HG02981 (cell line): Measurements from ENCODE around the gene ANKS1B.
"Not testable (repeated sequence)": the region's sequence is repeated elsewhere in the genome, so short reads cannot be mapped to it uniquely, and the experiment has no call there.

Experiments used
- ATAC-seq: cut with Tn5 transposase; IDR thresholded peaks from one replicate; pipeline ENCODE4 v1.9.1; 2021; ENCODE audit warnings: mild to moderate bottlenecking, moderate library complexity; ENCODE audit not compliant: unreplicated experiment

Gene ANKS1B

DNA sequence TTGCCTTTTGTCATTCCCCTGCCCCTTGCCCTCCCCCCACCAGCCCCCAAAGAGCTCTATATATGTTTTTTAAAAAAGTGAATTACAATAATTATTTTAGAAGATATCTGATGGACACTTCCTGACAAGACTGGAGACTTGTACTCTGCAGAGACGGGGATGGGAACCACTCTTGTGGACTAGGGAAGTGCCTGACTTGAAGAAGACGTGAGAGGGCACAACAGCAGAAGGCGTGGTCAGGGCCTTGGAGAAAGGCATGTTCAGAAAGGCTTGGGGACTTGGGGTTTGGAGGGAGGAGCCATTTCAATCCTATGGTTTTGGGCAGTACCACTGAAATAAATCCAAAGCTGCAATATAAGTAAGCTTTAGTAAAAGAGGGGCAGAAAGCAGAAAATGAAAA, 1184.9 kb downstream of the ANKS1B start:
- no peak for ATAC-seq

DNA sequence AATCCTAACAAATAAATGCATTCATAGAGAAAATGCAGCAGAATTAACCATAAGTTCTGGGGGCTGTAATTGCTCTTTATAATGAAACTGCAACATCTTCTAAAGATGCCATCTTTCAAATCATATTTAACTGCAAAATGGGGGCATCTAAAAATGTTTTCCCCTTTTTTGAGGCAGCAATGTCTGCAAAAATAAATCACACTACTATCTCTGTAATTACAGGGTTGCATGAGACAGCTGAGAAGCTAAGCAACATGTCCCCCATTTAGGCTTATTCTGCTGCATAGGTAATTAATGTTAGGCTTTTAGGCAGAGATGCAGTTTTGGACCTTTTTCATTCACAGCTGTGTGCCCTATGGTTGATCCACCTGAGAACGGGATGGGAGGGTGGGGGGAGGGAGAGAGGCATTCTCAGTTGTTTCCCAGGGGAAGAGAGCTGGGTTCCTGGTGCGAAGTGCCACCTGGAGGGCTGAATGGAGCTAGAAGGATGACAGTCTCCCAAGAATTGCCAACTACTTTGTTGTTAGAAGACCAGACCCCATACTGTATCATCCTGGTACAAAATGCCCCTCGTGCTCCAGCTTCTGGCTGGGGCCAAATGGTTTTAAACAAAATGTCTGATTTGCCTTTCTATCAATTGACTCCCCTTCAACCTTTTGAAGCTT, 1185.5 kb downstream of the ANKS1B start:
- no peak for ATAC-seq

DNA sequence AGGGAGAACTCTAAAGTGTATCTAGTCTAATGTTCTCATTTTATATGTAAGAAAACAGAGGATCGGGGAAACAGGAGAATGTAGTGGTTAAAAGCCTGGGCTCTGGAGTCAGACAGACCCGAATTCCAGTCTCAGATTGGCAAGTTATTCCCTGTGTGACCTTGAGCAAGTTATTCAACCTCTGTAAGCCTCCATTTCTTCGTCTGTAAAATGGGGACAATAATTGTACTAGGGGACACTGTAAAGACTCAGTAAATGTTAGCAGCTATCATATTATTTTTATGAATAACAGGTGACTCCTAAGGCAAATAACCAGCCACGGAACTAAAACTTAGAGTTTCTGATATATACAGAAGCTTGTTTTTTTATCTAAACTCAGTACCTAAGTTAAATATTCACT, 1187.5 kb downstream of the ANKS1B start:
- no peak for ATAC-seq

DNA sequence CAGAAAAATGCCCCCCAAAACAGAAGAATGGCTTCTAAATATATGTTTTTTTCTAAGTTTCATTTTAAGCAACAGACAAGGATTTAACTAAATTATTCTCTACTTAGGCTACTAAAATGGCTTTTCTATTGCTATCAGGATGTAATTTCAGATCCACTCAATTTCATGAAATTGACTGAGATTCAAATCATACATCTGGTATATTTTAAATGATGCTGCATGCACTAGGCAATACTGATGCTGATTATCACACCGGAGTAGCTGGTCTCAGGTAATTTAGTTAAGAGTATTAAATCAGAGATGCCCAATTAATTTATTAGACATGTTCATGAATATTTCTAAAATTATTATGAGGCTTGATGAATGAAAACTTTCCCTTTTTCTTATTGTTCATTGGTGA, 1188.0 kb downstream of the ANKS1B start:
- ATAC-seq: no peak

DNA sequence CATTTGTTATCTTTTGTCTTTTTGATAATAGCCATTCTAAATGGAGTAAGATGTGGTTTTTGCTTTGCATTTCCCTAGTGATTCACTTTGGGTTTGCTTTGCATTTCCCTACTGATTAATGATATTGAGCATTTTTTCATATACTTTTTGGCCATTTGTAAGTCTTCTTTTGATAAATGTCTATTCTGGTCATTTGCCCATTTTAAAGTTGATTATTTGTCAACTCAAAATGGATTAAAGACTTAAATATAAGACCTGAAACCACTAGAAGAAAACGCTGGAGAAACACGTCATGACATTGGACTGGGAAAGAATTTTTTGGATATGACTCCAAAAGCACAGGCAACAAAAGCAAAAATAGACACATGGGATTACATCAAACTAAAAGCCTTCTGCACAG, 1191.6 kb downstream of the ANKS1B start:
- ATAC-seq: no peak

DNA sequence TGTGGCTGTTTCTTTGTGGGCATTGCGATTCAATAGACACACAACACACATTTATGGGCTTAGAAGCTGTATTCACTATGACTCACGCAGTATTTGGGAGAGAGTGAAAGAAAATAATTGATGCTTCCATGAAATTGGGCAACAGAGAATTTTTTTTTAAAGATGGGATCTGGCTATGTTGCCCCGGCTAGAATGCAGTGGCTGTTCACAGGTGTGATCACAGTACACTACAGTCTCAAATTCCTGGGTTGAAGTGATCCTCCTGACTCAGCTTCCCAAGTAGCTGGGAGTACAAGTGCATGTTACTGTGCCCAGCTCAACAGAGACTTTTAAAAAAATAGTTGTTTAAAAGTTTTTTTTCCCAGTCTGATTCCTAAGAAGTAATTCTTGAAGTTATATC, 1193.3 kb downstream of the ANKS1B start:
- no peak for ATAC-seq

DNA sequence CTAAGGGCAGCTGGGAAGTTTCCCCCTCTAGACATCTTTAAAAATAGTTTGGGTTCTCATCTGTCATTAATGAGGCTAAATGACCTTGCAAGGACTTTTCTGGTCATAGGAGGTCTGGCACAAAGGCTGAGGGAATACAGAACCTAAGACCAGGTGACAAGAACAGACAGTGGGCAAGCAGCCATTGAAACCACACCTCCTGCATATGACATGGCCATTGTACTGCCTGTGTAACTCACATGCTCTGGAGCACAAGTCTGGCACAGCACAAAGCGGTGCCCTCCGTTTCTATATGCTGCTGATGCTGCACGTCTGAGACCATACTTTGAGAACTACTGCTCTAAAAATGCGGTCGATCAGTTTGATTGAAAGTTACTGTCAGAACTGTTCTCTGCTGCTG, 1196.3 kb downstream of the ANKS1B start:
- ATAC-seq: no peak

DNA sequence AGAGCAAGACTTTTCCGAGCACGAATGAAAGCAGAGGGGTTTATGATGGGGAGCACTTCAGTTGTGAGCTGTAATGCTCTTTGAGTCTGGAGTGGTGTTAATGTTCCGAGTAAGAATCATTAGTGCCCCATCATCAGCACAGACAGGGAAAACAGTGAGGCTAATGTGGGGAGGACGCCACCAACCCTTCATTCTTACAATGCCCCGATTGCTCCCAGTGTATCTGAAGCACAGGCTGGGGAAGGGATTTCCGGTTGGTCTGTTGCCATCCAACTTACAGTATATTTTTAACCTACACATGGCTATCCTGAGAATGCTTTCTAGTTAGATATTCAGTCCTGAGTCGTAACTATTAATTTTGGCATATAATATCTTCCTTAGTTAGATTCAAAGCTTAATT, 1198.1 kb downstream of the ANKS1B start:
- no peak for ATAC-seq

DNA sequence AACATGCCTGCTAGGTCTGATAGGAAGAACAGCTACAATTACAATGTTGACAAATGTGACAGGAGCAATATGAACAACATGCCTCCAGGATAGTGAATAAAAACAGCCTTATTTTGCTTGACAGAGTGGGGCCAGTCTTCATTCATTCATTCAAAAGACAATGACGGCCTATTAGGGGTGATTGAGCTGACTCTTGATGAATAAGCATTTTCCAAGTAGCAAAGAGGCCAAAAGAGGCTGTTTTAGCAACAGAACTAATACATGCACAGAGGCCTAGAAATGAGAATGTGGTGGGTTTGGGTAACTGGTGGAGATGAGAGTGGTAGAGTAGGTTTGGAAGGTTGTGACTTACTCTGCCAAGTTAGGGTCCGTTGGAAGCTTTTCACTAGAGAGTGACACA, 1201.3 kb downstream of the ANKS1B start:
- no peak for ATAC-seq

DNA sequence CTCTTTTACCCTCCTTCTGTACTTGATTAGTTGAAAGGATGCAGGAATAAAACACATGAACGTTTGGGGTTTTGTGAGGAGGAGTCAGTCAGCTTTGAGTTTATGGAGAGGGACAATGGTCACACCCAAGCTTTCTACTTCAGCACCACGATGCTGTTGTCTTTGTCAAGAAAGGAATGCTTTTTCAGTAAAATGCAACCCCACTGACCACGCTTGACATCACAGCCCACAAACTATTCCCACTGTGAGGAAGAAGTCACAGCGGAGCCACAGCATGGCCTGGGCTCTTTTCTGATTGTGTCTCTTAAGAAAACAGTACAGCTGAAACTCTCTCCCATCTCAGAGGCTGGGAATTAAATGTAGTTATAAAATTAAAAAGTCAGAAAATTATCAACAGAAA, 1204.5 kb downstream of the ANKS1B start:
- no peak for ATAC-seq

DNA sequence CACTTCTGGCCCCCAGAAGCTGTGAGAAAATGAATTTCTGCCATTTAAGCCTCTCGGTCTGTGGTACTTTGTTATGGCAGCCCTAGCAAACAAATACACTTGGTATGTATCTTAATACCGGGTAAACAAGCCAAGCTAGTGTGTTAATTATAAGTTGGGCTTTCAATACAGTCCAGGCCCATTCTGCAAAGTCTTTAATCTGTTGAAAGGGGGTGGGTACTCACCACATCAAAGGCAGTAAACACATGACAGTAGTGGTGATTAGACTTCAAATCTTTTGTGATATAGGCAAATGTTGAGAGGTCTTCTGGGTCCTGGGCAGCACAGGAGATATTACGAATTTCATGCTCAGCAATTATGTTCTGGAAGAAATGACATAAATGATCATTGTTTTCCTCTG, 1211.9 kb downstream of the ANKS1B start:
- ATAC-seq: no peak

DNA sequence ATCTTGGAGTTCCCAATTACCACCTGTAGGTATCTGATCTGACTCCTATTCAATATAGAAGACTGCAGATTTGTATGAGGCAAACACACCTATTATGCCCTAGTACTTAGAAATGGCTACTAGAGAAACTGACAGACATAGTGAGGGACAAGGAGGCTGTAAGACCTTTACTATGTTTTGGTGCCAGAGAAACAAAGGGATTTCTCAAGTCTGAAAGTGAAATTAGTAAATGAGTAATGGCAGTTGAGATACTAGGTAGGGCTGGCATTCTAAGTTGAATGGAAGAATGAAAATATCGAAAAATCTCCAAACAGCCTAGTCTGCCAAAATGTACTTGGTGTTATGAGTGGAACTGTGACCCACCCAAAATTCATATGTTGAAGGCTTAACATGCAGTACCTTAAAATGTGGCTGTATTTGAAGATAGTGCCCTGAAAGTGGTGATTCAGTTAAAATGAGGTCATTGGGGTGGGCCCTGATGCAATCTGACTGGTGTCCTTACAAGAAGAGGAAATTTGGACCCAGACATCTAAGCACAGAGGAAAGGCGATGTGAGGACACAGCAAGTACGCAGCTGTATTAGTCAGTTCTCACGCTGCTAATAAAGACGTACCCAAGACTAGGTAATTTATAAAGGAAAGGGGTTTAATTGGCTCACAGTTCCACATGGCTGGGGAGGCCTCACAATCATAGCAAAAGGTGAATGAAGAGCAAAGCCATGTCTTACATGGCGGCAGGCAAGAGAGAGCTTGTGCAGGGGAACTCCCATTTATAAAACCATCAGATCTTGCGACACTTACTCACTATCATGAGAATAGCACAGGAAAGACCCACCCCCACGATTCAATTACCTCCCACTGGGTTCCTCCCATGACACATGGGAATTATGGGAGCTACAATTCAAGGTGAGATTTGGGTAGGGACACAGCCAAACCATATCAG, 1212.7 kb downstream of the ANKS1B start:
- ATAC-seq: no peak

DNA sequence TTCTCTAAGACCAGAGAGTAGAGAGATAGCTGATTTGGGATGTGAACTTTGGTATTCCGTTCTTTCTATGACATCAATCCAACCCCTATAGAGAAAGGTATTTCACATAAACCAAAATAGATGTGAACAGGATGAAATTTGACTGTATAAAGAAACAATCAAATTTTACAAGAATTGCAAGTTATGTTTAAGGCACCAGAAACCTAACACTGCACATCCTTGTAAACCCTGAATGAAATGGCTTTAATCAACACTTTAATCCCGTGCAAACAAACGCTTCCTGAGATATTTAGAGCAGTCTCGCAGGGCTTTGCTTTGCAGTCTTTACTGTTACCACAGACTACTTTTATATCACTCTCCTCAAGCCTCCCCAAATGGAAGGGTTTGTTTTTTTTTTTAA, 1214.5 kb downstream of the ANKS1B start:
- ATAC-seq: no peak

DNA sequence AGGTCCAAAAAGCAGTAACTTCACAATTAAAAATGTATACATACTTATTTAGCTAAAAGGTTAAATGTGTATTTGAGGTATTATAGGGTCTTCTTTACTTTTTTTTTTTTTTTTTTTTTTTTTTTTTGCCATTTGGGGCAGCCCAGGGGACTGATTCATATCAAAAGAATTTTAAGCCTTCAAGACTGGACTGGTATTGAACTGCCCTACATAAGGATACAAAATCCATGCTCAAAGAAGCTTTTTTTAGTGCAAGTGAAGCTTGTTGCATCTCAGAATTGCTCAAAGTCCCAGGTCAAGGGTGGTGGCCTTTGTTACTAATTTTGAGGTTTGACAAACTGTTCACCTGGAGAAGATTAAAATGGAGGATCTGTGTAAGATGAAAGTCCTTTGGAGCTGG, 1215.7 kb downstream of the ANKS1B start:
- ATAC-seq: no peak

DNA sequence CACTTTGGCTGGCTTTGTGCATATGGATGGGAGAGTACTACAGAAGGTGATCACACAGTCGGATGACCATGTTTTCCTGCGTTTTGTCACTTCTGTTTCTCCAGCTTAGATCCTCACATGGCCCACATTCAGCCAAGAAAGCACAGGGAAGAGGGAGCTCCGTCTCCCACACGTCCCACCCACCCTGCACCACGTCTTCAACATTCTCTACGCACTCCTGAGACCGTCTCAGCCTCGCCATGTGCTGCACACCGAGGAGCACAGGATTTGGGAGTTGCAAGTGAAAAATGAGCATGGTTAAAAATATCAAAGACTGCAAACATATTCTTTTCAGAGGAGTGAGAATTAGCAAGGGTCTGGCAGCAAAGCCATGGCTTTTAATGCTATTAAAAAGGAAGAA, 1217.5 kb downstream of the ANKS1B start:
- no peak for ATAC-seq

DNA sequence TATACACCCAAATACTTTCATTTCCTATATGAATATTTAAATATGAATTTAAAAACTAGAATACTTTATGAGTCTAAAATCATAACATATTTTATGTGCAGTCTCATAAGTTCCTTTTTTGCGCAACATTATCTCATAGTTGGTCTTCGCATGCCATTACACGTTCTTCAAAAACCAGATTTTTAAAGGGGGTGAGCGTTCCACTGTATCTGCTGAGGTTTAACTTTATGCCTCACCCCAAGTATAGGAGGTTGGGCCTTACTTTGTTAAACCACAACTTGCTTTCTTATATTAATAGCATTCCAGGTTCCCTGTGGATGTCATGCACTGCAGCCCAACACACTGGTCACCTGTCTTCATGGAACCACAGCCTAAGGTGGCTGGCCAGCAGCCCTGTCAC, 1221.1 kb downstream of the ANKS1B start:
- ATAC-seq: no peak

DNA sequence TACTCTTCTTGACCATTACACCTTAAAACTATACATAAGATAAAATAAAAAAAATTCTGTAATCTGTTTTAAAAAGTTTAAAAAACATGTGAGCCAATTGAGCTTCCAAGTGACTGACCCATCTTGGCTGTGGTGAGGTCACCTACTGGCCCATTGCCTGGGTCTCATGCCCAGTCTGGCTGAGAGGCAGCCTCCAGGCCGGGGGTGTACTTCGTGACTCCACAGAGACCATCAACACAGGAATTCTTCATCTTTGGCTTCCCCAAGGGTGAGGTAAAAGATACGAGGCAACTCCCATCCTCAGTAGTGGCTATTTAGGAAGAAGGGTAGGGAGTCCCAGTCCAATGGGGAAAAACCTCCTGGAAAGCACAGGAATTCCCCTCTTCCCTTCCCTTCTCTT, 1226.4 kb downstream of the ANKS1B start:
- ATAC-seq: no peak

DNA sequence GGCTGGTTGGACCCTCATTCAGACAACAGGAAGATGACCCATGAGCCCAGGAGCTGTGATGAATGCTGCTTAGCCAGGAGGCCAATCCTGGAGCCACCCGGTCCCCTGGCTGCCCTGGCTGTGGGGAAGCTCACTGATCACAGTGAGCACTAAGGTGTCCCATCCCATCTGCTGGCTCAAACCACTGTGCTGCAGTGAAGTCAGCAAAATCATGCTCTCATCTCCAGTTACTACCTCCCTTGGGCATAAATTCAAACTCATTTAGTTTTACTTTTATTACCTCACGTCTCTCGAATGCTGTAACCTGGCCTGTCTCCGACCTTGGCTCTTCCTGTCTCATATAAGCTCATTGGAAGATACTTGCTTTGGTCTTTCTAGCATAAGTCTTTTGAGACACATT, 1227.3 kb downstream of the ANKS1B start:
- ATAC-seq: no peak

DNA sequence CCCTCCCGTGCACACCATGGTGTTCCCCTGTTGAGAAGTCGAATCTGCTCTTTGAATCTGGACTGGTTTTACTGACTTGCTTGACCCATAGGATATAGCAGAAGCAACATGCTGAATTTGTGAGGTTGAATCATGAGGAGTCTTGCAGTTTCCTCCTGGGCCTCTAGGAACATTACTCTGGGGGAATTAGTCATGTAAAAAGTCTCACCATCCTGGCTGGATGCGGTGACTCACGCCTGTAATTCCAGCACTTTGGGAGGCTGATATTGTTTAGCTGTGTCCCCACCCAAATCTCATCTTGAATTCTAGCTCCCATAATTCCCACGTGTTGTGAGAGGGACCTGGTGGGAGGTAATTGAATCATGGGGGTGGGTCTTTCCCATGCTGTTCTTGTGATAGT, 1228.9 kb downstream of the ANKS1B start:
- not testable (repeated sequence) for ATAC-seq

DNA sequence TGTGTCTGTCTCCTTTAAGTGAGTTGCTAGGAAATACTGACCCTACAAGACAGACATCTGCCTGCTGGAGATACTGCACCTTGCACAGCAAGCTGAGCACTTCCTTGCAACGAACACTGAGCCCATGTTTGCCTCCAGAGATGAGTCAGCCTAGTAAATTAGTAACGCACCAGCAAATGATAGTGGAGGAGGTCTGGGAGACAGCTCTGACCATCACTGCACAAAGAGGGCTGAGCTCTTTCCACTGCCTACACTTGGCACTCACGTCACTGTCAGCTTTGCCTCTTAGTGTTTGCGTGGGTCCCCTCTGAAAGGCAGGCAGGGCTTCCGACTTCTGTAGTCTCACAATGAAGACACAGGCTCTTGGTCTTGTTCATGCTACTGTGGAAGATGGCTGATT, 1230.6 kb downstream of the ANKS1B start:
- ATAC-seq: peak; percentile 99

DNA sequence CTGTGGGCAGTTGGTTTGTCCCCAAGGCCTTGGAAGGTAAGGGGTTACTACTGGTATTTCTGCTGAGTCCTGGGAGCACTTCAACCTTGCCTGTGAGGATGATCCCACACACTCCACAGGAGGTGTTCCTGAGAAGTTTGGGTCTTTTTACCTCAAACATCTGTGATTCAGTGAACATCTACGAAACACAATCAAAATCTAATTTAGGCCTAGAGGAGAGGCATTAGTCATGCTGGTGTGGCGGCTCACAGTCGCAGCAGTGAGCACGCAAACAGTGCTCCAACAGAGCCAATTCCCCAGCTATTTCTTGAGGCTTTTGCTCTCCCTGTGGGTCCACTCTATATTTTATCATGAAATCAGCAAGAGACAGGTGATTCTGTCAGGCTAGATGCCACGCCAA, 1232.0 kb downstream of the ANKS1B start:
- ATAC-seq: no peak

DNA sequence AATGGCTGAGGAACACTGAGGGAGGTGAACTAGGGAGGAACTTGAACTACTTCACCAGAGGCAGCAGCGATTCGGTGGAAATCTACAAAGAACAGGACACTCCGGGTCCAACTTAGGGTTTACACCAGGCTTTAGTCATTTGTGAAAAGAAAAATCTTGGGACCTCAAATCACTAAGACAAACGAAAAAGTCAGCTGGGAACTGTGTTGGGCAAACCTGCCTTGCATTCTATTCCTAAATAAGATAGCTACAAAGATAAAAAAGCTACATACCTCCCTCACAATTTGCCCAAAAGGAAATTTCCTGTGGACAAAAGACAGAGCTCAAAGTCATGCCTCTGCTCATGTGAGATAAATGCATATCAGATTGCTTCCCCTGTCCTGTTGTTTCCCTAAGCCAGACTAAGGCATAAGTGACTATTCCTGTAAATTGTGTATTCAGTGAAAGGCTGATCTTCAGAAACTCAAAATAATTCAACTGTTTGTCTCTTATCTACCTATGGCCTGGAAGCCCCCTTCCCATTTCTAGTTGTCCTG, 1233.1 kb downstream of the ANKS1B start:
- no peak for ATAC-seq
